GM18508 (cell line): Measurements from ENCODE around the gene SRCAP.
A peak's percentile ranks its signal among the peaks of the same experiment; 100 is the strongest.

ENCODE experiments used
- ATAC-seq: cut with Tn5 transposase; IDR thresholded peaks from one replicate; pipeline ENCODE4 v1.9.1; 2021; ENCODE audit warnings: moderate number of reproducible peaks; ENCODE audit not compliant: insufficient read depth, unreplicated experiment

Gene SRCAP

GRCh38 chr16:30769379-30770089 lies 70.6 kb downstream of the SRCAP start:
- ATAC-seq: no peak

DNA sequence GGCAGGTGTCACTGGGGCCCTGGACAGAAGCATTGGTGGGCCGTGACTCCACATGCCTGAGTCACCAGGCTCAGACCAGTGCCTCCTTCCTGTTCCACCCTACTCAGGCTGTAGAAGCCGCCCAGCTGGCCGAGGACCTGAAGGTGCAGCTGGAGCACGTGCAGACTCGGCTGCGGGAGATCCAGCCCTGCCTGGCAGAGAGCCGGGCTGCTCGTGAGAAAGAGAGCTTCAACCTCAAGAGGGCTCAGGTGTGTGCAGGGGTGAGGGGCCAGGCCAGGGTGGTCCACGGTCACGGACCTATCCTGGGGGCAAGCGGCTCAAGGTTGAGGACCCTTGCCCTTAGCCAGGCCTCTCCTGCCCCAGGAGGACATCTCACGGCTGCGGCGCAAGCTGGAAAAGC lies 72.8 kb downstream of the SRCAP start:
- no peak for ATAC-seq

DNA sequence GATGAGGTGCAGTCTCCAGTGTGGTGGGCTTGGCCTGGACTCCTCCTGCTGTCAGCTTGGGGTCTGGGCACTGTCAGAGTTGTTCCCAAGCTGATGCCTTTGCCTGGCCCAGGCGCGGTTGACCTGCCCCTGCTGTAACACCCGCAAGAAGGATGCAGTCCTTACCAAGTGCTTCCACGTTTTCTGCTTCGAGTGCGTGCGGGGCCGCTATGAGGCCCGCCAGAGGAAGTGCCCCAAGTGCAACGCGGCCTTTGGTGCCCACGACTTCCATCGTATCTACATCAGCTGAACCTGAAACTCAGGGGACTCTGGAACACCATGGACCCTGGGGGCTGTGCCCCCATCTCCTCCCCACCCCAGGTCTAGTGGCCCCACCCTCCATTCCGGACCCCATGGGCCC lies 74.9 kb downstream of the SRCAP start:
- no peak for ATAC-seq

GRCh38 chr16:30774367-30775130 lies 75.6 kb downstream of the SRCAP start:
- no peak for ATAC-seq

GRCh38 chr16:30775131-30775391 lies 76.1 kb downstream of the SRCAP start:
- no peak for ATAC-seq

DNA sequence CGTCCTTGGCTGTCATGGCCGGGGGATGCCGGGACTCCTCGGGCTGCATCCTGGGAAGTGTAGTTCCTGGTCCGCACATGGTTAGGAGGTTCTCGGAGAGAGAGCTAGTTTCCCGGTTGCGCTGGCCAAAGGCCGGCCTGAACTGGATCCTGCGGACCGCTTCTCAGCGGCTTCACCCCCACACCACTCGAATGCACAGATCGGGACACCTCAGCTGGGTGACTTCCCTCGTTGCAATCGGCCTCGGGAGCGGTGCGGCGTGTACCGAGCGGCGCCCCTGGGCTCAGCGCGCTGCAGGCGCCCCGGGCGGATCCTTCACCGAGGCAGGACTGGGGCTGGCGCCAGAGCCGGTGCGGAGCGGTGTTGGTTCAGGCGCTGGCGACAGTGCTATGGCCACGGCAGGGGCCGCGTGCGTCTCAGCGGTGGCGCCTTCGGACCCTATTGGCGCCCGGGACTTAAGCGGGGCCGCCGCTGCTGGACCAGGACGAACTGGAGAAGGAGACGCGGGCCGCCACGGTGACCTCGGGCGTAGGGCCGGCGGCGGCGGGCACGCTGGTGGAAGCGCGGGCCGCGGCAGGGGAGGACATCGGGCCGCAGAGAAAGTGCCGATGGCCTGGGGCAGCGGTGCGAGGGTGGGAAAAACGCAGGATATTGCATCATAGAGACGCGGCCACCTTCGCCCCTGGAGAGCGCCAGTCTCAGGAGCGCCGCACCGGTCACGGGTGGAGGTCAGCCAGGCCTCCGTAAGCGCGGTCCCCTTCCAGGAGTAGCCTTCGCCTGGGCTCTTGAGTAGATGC lies 76.6 kb downstream of the SRCAP start:
- ATAC-seq: peak; percentile 46

- ATAC-seq: no peak
Measured at GRCh38 chr16:30777591-30778297, 78.8 kb downstream of the SRCAP start.

- no peak for ATAC-seq
Measured at GRCh38 chr16:30778549-30779244, 79.7 kb downstream of the SRCAP start.

DNA sequence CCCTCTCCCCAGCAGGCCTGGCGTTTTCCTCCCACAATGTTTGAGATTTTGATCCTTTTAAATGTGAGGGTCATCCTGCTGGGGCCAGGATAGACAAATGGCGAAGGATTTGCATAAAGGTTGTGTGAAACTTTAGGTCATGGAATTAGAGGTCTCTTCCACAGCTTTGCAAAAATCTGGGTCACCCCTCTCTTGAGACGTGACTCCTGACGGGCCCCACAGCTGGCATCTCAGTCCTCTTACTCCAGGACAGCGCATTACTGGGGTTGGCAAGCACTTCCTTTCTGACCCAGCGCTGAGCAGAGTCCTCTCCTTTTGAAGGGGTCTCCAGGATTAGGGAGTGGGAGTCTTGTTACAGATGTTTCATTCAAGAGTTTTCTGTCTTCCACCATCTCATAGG lies 80.6 kb downstream of the SRCAP start:
- no peak for ATAC-seq

- no peak for ATAC-seq
Measured at GRCh38 chr16:30780021-30780420, 81.0 kb downstream of the SRCAP start.

- no peak for ATAC-seq
Measured at GRCh38 chr16:30780549-30780948, 81.6 kb downstream of the SRCAP start.

DNA sequence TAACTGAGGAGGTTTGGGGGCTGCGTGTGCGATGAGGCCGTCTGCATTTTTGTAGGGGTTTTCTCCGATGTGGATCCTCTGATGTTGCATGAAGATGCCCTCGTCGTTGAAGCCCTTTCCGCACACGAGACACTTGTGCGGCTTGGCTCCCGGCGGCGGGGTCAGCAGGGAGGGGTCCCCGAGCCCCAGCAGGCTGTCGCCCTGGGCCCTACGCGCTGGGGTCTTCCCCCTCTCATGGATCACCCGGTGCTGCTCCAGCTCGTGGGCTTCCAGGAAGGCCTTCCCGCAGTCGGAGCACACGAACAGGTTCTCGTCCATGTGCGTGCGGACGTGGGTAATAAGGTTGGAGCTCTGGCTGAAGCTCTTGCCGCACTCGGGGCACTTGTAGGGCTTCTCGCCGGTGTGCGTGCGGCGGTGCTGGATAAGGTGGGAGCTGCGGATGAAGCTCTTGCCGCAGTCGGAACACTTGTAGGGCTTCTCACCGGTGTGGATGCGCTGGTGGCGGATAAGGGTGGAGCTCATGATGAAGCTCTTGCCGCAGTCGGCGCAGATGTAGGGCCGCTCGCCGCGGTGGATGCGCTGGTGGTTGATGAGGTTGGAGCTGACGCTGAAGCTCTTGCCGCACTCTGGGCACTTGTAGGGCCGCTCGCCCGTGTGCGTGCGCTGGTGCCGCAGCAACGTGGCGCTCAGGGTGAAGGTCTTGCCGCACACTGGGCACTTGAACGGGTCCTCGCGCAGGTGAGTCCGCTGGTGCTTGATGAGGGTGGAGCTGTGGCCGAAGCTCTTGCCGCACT lies 83.7 kb downstream of the SRCAP start:
- ATAC-seq: no peak

DNA sequence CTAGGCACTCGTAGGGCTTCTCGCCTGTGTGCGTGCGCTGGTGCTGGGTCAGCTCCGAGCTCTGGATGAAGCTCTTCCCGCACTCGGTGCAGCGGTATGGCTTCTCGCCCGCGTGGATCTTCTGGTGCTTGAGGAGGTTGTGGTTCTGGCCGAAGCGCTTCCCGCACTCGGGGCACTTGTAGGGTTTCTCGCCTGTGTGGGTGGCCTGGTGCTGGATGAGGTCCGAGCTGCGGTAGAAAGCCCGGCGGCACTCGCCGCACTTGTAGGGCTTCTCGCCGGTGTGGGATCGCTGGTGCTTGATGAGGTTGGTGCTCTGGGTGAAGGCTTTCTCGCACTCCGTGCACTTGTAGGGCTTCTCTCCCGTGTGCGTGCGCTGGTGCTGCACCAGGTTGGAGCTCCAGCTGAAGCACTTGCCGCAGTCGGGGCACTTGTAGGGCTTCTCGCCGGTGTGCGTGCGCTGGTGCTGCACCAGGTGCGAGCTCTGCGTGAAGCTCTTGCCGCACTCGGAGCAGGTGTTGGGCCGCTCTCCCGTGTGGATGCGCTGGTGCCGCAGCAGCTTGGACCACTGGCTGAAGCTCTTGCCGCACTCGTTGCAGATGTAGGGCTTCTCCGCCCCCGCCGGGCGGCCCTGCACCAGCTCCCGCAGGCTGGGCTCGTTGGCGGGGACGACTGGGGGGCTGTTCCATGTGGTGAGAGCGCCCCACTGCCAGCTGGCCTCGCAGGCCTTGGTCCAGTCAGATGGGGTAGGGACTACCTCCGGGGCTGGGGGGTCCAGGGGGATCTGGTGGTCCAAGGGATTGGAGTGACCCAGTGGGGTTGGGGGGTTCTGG lies 84.5 kb downstream of the SRCAP start:
- no peak for ATAC-seq

GRCh38 chr16:30784215-30784614 lies 85.2 kb downstream of the SRCAP start:
- no peak for ATAC-seq

- ATAC-seq: no peak
Measured at GRCh38 chr16:30785126-30786106, 86.4 kb downstream of the SRCAP start.

DNA sequence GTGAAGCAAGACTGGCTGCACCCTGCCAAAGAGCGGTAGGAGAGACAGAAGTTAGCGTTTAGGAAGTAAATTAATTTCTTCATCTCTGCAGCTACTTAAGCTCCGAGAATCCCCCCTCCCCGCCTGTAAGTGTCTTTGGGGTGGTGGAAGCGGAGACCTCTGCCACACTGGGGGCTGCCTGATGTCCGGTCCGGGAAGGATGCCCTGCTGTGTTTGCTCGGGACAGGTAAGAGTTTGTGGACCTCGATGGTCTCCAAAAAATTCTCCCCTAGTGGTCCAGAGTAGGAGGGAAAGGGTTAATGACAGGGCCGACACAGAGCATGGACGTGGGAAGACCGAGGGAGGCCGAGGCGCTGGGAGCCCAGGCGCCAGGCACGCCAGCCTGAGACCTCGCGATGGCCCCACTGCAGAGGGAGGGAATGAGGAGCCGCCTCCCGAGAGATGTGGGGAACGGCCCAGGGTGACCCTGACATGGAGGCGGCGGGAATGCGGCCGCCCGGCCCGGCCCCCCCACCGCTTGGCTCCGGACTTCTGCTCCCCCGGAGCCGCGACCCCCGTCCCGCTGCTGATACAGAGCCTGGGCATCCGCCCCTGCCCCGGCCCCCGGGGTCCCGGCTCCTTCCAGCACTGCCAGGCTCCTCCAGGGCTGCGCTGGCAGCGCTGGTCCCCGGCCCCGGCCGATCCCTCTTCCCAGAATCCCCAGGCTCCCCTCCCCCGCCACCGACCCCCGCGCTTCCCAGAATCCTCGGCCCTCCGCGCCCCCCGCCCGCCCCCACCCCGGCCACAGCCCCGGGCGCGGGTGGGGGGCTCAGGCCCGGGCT lies 87.4 kb downstream of the SRCAP start:
- ATAC-seq: no peak
